Stimulated activated CD8-positive, alpha-beta memory T cell treated with anti-CD3 and anti-CD28 coated beads, Interleukin-2, amount 100 ng/mL, for 48 hours (primary cell): Measurements from ENCODE around the gene SQSTM1.
"Not testable (repeated sequence)": the region's sequence is repeated elsewhere in the genome, so short reads cannot be mapped to it uniquely, and the experiment has no call there.

Experiments used
- DNase-seq, 2 donors: peaks; one replicate each; pipeline ENCODE4 v3.0.0-alpha.2; 2020; ENCODE audit warnings: low read depth in 2 of 2

The SQSTM1 gene

GRCh38 chr5:179820483-179821297 is at the start of gene SQSTM1:
Gene SQSTM1 (plus strand): TSS chr5:179820905. CDS start chr5:179820937, 32 bp downstream.
- peak; percentile 67 to 75 for DNase-seq

- DNase-seq: no peak
These were observed 49.3 kb upstream of the SQSTM1 start for GRCh38 chr5:179771311-179771895.

GRCh38 chr5:179772351-179772750 is 48.4 kb upstream of the SQSTM1 start:
- DNase-seq: no peak

GRCh38 chr5:179773686-179774040 is 47.0 kb upstream of the SQSTM1 start:
- DNase-seq: no peak

- no peak for DNase-seq
These were observed 46.3 kb upstream of the SQSTM1 start for GRCh38 chr5:179774442-179774841.

- no peak for DNase-seq
These were observed 44.2 kb upstream of the SQSTM1 start for GRCh38 chr5:179776411-179776938.

GRCh38 chr5:179777456-179777855 is 43.2 kb upstream of the SQSTM1 start:
- no peak for DNase-seq

GRCh38 chr5:179777909-179778308 is 42.8 kb upstream of the SQSTM1 start:
- no peak for DNase-seq

- no peak for DNase-seq
These were observed 42.1 kb upstream of the SQSTM1 start for GRCh38 chr5:179778591-179778990.

GRCh38 chr5:179779826-179780225 is 40.9 kb upstream of the SQSTM1 start:
- no peak for DNase-seq

- DNase-seq: no peak
These were observed 40.3 kb upstream of the SQSTM1 start for GRCh38 chr5:179780362-179780761.

GRCh38 chr5:179781846-179782245 is 38.9 kb upstream of the SQSTM1 start:
- no peak for DNase-seq

- DNase-seq: no peak
These were observed 37.6 kb upstream of the SQSTM1 start for GRCh38 chr5:179783128-179783527.

GRCh38 chr5:179786861-179787260 is 33.8 kb upstream of the SQSTM1 start:
- no peak for DNase-seq

- no peak for DNase-seq
These were observed 32.4 kb upstream of the SQSTM1 start for GRCh38 chr5:179788193-179788854.

GRCh38 chr5:179789278-179789677 is 31.4 kb upstream of the SQSTM1 start:
- DNase-seq: not testable (repeated sequence)

- no peak for DNase-seq
These were observed 28.7 kb upstream of the SQSTM1 start for GRCh38 chr5:179791881-179792611.

GRCh38 chr5:179792612-179793467 is 27.9 kb upstream of the SQSTM1 start:
- DNase-seq: no peak

GRCh38 chr5:179793468-179794139 is 27.1 kb upstream of the SQSTM1 start, which contains the start of gene LTC4S:
Gene LTC4S (plus strand): TSS chr5:179793986. CDS start chr5:179794081, 95 bp downstream.
- no peak for DNase-seq

- DNase-seq: no peak
These were observed 26.5 kb upstream of the SQSTM1 start for GRCh38 chr5:179794171-179794570.
